Activated CD8-positive, alpha-beta memory T cell treated with anti-CD3 and anti-CD28 coated beads for 4 hours (primary cell): ENCODE results near the gene CHD6.

ENCODE experiments used
- DNase-seq, 2 donors: peaks; one replicate each; pipeline ENCODE4 v3.0.0-alpha.2; 2020; ENCODE audit warnings: low read depth in 2 of 2

The CHD6 gene

DNA sequence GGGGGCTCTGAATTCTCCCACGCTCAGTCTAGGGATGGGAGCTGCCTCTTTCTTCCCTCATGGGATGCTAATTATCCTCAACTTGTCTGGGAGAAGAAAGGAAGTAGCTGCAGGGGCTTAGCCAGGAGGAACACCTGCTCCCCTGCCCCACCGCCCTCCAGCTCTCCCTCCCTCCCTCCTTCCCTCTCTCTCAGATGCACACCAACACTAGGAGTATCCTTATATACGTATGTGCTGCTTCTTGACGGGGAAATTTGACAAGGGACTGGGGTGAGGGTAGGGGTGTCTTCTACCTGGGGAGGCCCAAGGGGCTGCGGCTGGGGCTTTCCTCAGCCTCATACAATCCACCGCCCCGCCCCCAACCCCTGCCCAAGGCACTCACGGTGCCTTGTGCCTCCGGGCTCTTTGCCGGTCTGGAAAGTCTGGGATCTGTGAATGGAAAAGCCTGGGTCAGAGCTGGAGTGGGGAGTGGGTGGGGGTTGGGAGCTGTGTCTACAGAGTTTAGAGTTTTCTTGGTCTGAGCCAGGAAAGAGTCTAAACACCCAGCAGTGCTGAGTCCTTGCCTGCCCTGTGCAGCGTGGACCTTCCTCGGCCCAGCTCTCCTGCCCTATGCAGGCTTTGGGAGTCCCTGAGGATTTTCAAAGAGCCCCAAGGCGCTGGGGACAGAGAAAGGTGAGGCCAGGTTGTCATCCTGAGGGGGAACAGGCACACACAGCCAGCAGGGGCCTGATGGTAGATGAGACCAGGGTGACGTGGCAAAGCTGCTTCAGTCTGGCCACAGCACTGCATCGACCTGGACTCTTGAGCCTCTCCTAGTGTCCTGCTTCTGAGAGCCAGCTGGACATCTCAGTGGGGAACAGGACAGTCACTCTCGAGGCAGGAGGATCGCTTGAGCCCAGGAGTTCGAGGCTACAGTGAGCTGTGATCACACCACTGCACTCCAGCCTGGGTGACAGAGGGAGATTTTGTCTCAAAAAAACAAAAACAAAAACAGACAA is 222.2 kb downstream of the CHD6 start:
- DNase-seq, result no peak

DNA sequence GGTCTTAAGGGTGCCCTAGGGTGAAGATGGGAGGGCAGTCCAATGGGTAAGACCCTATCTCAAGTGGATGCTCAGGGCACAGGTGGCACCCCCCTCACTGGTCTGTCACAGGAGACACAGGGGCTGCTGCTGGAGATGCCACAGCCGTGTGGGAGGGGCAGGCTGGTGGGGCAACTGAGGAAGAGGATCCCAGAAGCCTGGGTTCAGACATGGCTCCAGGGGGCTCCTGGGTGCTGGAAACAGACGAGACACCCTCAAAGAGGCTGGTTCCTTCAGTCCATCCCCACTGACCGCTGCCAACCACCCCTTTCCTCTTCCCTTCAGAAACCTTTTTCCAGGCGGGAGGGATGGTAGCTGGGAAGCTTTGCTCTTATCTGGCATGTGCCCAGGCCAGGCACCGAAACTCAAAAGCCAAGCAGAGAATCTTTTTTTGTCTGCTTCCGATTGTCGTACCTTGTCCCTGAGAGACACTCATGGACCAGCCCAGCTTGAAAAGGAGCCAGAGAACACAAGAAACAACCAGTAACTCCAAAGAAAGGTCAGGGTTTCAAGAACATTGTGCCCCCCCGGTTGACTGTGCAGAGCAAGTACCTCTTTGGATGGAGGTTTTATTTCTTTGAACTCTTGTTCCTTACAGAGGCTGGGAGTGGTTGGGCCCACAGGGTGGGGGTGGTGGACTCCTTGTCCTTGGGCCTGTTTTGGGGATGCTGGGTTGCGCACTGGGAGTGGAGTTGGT is 223.1 kb downstream of the CHD6 start:
- no peak for DNase-seq

DNA sequence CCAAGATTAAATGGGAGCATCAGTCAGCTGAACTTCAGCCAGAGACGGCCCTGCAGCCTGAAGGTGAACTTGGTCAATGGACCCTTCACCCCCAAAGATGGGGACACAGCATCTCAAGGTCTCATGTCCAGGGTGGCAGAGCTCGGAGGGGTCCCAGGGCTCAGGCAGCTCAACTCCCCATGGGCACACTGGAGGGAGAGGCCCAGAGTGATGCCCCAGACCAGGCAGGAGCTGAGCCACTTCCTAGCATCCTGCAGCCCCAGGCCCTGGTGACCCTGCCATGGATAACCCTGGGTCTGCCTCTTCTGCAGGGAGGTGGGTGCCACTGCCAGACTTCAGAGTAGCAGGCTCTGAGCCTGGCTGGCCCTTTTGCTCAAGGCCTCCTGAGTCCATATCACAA is 224.1 kb downstream of the CHD6 start:
- DNase-seq, result no peak

DNA sequence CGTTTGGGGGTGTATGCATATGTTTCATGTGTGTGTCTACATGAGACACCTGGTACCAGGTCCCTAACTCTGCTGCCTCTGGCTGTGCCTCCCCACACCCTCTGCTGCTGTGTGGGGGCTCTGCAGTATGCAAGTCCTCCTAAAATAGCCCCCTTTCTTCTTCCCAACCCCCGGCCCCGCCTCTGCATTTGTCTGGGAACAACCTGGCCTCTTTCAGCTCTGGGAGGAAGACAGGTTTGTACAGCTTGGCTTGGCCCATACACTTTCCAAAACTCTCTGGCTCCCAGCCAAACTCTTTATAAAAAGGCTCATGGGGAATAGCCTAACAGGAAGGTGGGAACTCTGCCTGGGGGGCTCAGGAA is 224.5 kb downstream of the CHD6 start:
- DNase-seq, result no peak

DNA sequence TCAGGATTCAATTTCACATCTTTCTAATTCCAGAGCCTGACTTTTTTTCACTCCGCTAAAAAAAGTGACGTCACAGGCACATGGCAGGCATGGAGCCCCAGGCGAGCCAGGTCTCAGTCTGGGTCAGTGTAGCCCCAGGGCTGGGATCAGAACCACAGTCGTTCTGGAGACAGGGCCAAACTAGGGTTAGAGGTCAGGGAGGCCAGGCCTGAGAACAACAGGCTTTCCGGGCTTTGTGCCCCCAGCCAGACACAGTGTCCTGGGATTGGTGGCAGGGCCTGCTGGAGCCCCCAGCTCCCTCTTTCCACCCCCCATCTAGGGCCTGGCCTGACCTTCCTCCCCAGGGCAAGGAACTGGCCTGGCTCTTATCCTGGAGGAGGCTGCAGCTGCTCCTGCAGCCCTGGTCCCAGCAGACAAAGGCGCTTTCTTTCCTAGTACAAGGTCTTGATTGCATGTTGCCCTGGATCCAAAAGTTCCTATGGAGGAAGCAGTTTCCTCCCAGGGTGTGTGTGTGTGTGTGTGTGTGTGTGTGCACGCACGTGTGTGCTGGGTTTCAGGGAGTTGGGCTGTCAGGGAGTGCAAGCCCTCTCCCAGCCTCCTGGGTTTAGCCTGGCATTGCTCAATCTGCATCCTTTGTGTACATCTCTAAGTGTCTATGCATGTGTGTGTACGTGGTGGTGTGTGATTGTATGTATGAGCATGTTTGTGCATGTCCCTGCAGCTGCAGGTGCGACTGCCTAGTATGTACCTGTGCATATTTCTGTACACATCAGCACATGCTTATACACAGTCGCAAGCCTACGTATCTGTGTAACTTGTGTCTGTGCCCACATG is 225.1 kb downstream of the CHD6 start:
- DNase-seq, result no peak

DNA sequence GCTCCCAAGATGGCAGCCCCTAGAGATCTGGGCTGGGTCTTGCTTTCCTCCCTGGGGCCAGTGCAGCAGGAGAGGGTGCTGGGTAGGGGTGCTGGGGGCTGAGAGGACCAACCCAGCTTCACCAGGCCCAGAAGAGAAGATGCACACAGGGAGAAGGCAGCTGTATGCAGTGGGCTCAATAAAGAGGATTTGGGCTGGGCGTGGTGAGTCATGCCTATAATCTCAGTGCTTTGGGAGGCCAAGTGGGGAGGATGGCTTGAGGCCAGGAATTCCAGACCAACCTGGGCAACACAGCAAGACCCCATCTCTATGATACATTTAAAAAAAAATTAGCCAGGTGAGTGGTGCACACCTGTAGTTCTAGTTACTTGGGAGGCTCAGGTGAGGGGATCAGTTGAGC is 225.9 kb downstream of the CHD6 start:
- DNase-seq, result no peak

DNA sequence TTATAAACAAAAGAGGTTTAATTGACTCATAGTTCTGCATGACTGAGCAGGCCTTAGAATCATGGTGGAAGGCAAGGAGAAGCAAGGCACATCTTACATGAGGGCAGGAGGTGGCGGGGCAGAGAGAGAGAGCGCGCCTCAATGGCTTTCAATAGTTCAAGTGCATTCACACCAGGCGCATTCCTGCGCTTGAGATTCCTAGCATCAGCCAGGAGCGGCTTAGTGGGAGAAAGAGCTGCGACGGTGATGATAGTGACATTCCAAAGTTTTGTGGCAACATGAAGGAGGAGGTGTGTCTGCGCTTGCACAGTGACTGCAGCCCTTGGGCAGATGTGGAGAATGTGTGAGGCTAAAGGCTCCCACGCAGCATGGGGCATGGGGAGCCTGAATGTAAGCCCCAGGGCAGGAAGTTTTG is 226.6 kb downstream of the CHD6 start:
- DNase-seq, result no peak

DNA sequence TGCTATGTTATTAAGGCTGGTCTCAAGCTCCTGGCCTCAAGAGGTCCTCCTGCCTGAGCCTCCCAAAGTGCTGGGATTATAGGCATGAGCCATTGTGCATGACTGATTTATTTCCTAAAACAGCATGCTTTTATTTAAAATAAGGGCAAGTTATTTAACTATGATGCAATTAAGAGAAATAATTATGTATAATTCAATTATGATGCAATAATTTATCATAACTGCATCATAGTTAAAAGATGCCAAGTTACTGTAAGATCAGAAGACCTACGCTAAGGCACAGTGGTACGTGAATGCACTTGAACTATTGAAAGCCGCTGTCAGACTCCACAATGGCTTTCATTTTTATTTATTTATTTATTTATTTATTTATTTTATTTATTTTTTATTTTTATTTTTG is 227.3 kb downstream of the CHD6 start:
- DNase-seq, result no peak

DNA sequence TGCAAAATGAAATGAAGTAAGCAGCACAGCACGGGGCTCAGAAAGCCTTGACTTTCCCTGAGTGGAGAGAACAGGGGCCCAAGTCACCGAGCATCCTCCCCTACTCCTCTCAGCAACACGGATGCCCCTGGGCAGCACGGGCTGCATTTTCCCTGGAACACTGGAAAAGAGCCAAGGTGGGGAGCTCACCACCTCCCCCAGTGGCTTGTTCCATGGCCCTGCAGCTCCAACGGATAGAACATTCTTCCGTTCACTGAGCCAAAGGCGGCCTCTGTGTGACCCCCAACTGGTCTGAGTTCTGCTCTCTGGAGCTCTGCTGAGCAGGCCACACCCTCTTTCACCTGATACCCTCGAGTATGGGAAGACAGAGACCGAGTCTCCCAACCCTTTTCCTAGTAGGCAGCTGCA is 230.7 kb downstream of the CHD6 start:
- DNase-seq, result no peak

DNA sequence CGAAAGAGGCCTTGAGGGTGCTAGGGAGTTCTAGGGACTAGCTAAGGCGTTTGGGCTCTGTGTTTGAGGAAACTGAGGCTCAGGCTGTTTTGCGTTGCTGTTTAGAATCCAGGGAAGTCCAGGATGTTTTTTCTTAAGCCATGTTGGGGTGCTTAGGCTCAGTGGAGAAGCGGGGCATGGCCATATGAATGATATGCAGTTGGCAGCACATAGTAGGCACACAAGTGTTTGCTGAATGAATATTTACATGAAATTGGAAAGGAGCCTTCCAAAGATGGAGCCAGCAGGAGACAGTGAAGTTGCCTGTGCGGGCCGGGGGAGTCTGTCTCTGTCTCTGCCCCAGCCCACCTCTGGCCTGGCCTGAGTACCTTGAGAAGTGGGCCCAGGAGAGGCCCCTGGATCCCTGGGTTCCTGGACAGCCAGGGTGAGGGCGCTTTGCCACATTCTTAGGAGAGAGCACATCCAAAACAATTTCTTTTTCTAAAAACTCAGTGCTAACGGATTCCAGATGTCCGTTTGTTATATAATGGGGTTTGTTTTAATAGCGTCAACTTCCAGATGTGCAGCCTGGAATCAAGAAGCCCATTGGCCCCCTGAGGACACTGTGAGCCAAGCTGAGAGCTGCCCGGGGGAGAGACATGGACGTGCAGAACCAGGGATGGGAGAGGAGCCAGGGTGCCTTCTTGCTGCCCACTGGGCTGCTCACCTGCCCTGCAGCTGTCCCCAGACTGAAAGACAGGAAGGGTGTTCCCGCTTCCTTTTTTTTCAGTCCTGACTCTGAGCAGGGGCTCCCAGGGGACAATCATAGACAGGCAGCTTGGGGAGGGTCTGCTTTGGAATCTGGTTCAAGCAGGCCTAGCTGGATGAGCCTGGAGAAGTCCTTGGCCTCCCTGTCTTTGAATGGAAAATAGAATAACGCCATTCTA is 231.4 kb downstream of the CHD6 start:
- no peak for DNase-seq

DNA sequence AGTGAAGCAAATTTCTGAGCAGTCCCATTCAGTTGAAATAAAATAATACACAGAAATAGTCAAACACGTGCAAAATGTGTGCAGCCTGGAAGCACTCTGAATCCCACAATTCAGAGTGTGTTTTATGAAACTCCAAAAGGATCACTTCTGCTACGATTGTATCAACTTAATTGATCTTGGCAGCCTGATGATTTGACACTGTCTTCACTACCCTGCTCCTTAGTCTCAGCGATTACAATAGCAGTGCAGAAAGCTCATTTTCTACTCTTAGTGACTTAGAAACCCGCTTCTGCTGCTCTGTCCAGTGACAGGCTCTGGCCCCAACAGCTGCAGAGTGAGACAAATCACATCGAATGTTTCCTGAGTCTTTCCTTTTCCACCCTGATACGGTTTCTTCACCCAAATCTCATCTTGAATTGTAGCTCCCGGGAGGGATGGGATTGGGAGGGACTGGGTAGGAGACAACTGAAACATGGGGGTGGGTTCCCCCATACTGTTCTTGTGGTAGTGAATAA is 235.3 kb downstream of the CHD6 start:
- no peak for DNase-seq

DNA sequence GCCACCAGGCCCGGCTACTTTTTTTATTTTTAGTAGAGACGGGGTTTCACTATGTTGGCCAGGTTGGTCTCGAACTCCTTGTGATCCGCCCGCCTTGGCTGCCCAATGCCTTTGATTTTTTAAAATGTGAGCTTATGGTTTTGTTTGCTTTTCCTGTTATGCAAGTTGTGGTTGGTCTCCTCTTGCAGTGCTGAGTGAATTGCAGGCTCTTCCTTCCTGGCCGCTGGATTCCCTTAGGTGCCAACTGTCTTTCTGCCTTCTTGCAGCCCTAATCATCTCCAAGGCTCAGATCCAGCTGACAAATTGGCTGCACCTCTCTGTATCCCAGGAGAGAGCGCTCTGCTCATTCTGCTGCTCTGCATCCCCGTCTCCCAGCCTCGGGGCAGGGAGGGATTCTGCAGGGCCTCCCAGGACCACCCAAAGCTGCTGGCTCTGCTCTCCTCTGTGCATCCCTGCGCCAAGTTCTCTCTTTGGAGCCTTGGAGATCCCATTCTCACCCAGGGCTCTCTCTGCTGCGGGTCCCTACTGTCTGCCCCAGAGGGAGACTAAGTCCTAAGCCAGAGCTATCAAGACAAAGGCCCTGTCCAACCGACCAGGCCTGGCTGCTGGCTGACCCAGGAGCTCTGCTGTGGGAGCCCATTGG is 237.5 kb downstream of the CHD6 start:
- DNase-seq, result no peak

DNA sequence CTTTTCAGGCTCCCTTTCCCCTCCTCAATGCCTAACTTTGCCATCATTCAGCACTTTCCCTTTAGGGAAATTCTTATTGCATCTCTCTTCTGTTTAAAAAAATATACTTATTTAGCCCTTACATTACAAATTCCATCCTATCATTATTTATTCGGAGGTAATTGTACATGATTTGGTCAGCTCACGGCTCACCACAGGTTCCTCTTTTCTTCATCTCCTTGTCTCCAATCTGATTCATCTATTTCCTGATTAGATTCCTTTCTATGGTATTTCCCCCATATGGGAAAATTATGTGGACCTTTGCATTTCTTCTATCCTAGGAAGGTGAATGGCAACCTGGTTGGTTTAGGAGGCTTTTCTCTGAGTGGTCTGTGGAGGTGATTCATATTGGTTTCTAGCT is 238.6 kb downstream of the CHD6 start:
- no peak for DNase-seq

DNA sequence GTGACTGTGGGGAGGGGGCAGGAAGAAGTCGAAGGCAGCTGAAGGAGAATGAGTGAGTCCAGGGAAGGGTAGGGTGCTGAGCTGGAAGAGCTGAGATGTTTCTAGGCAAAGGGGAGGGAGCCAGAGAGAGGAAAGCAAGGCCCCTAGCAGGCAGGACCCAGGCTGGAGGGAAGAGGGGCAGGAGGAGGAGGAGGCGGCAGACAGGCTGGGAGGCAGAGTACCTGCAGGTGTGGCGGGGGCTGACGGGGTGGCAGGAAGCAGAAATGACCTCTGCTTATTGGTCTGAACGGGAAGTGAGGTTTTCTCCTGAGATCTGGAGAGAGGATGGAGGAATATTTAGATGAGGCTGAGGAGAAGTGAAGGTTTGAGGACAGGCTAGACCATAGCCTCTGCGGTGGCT is 240.9 kb downstream of the CHD6 start:
- no peak for DNase-seq

DNA sequence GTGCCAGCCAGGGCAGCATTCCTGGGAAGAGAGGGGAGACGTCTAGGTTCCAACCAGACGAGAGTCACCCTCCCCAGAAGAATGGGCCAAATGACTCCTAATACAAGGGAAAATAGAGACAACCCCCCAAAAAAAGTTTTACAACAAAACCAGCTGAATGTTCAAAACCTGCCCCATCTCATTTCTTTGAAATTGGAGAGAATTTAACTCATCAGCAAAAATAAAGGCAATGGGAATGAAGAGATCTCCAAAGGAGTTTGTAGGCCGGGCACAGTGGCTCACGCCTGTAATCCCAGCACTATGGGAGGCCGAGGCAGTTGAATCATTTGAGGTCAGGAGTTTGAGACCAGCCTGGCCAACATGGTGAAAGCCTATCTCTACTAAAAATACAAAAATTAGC is 241.8 kb downstream of the CHD6 start:
- DNase-seq, result no peak

DNA sequence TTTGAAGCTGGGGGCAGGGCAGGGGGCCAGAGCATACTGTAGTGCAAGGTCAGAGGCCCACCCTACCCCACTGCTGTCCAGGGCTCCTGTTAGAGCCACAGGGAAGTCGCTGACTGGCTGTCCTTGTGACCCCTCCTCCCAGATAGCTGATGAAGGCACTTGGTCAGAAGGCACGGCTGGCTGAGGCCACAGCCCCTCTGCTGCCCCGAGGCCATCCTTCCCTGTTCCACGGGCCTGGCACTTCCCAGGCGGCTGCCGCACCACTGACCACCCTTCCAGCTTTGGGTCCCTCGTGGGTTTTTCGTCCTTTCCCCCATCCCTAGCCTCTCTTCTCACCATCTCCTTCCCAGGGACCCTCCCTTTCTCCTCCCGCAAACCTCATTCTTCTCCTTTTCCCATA is 242.3 kb downstream of the CHD6 start:
- DNase-seq, result no peak

DNA sequence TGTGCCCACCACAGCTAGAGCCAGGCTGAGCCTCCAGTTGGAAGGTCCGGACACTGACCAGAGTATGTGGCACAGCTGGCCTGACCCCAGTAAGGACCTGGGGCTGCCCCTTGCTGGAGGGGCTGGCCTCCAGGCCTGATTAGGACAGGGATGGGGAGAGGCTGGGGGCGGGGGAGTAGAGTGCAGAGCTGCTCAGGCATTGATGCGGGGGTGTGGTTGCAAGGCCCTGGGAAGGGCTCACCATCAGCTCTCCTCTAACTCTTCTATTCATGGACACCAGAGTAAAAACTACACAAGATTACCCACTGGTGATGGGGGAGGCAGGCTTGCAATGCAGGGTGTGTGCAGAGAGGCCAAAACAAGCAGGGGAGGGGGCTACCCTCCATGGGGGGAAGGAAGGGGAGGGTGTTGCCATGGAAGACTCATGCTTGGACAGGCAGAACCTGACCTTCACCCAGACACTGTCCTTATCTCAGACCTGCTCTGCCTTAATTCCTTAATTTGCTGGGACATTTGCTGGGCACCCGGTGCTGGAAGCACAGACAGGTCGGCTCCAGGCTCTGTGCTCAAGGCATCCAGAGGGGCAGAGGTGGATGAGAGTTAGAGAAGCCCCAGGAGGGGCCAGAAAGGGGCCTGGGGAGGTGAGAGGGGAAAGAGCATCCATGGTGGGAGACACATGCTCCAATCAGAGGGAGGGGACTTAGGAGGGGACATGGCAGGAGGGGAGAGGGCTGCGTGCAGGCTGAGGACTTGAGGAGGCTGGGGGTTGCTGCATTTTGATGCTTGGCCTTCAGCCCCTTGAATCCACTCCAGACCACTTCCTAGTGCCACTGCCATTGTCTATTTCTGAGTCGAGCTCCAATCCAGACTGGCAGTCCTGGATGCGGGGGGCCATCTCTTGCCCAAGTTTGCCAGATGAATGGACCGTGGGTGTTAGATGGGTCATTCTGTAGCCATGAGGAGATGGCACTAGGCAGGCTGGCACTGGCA is 244.0 kb downstream of the CHD6 start:
- DNase-seq, result no peak

DNA sequence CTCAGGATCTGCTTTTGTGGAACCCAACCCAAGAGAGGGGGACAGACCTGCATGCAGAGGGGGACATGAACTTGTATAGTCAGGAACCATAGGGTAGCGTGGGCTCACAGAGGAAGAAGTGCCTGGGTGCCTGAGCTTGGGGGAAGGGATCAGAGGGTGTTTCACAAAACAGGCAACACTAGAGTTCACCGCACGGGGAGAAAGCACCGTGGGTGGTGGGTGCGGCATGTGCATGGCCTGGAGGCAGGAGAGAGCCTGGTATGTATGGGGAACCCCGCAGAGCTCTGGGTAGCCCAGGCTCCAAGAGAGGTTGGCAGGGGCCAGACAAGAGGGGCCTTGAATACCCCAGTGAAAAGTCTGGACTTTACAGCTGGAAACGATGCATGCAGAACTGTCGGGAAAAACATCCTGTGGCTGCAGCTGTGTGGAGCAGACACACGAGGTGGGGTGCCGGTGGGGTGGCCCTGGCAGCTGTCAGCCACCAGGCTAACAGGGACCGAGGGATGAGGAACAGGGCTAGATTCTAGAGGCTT is 244.9 kb downstream of the CHD6 start:
- no peak for DNase-seq

DNA sequence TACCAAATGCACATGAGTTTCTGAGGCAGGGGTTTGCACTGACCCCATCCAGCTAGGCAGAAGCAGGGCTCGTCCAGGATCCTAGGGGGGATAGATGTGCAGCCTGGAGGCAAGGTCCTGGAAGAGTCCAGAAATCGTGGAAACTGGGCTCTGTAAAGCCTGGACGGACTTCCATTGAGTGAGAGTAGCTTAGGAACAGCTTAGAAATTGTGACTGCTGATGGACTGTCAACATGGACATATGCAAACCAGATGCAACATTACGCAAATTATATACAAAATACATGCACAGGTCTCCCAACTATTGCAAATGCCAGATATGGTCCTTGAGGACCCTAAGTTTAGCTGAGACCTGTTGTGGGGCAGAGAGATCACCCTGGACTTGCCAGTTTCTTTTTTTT is 246.8 kb downstream of the CHD6 start:
- no peak for DNase-seq
